Right renal pelvis (tissue), 4 donors: ENCODE results near the gene MAP1LC3B2. TPM values are rescaled to one million over a fixed set of nuclear protein-coding genes. Genes with fewer than 3 reads are reported as not detected.

Experiments
- DNase-seq, 4 donors: peaks; one replicate each; pipeline ENCODE4 v3.0.0-alpha.2; 2013; ENCODE audit warnings: low read depth in 4 of 4, low spot score in 3 of 4, missing footprints in 1 of 4
- polyA plus RNA-seq, 4 donors: library from polyadenylated mRNA; unstranded; fragments of 120-200 nt; gene quantifications; one replicate each; pipeline ENCODE4 v1.2.1, GENCODE V29; 2013; ENCODE audit not compliant: insufficient read length in 4 of 4

MAP1LC3B2 gene
- 10 to 100 TPM in 1 of 4 donors, 1 to 10 TPM in 3; 3.6 to 11.1 (median 8.0) TPM for polyA plus RNA-seq

GRCh38 chr12:116559162-116559935, at the start of gene MAP1LC3B2:
Gene MAP1LC3B2 (plus strand): TSS chr12:116559381. CDS start chr12:116575943, 16,562 bp downstream.
- no peak for DNase-seq

- DNase-seq: no peak
Observed at GRCh38 chr12:116513944-116514343, 45.2 kb upstream of the MAP1LC3B2 start.

- DNase-seq: no peak
Observed at GRCh38 chr12:116515684-116516083, 43.5 kb upstream of the MAP1LC3B2 start.

- no peak for DNase-seq
Observed at GRCh38 chr12:116516657-116517056, 42.5 kb upstream of the MAP1LC3B2 start.

GRCh38 chr12:116517431-116518045, 41.6 kb upstream of the MAP1LC3B2 start:
- no peak for DNase-seq

GRCh38 chr12:116520225-116520760, 38.9 kb upstream of the MAP1LC3B2 start:
- DNase-seq: no peak

GRCh38 chr12:116520801-116521471, 38.2 kb upstream of the MAP1LC3B2 start:
- DNase-seq: no peak

GRCh38 chr12:116524311-116524710, 34.9 kb upstream of the MAP1LC3B2 start:
- DNase-seq: no peak

GRCh38 chr12:116524964-116525379, 34.2 kb upstream of the MAP1LC3B2 start:
- DNase-seq: no peak

- peak in 1 of 4 donors; percentile 45 for DNase-seq
Observed at GRCh38 chr12:116525418-116526001, 33.7 kb upstream of the MAP1LC3B2 start.

GRCh38 chr12:116528065-116528464, 31.1 kb upstream of the MAP1LC3B2 start:
- no peak for DNase-seq

GRCh38 chr12:116528498-116528897, 30.7 kb upstream of the MAP1LC3B2 start:
- DNase-seq: no peak

GRCh38 chr12:116529048-116529447, 30.1 kb upstream of the MAP1LC3B2 start:
- no peak for DNase-seq

GRCh38 chr12:116529686-116530085, 29.5 kb upstream of the MAP1LC3B2 start:
- DNase-seq: no peak

GRCh38 chr12:116532428-116532827, 26.8 kb upstream of the MAP1LC3B2 start:
- DNase-seq: no peak

GRCh38 chr12:116532986-116533342, 26.2 kb upstream of the MAP1LC3B2 start:
- DNase-seq: no peak

GRCh38 chr12:116533343-116534251, 25.6 kb upstream of the MAP1LC3B2 start:
- peak in 3 of 4 donors; percentile 71 to 84 (median 80) for DNase-seq

- peak in 1 of 4 donors; percentile 60 for DNase-seq
Observed at GRCh38 chr12:116534311-116535121, 24.7 kb upstream of the MAP1LC3B2 start.

- no peak for DNase-seq
Observed at GRCh38 chr12:116535241-116535640, 23.9 kb upstream of the MAP1LC3B2 start.
